ENCODE measurements around the gene FHIT.

DNA sequence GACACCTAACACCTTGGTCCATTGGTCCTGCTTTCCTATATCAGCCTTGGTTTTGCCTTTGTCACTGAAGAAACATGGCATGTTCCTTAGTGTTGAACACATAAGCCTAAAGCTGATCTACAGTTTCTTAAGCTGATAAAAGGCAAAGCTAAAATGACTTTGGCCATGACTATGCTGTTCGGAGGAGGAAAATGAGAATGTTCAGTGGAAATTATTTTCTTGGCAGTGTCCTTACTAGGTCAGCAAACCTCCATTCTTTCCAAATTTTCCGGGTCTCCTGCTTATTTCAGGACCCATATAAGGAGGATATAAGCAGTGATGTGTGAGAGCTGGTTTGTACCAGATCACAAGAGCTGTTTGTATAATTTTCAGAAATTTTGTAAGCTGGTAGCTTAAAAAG is 1368.5 kb downstream of the FHIT start:
- TF ChIP-seq, protein P1, sequence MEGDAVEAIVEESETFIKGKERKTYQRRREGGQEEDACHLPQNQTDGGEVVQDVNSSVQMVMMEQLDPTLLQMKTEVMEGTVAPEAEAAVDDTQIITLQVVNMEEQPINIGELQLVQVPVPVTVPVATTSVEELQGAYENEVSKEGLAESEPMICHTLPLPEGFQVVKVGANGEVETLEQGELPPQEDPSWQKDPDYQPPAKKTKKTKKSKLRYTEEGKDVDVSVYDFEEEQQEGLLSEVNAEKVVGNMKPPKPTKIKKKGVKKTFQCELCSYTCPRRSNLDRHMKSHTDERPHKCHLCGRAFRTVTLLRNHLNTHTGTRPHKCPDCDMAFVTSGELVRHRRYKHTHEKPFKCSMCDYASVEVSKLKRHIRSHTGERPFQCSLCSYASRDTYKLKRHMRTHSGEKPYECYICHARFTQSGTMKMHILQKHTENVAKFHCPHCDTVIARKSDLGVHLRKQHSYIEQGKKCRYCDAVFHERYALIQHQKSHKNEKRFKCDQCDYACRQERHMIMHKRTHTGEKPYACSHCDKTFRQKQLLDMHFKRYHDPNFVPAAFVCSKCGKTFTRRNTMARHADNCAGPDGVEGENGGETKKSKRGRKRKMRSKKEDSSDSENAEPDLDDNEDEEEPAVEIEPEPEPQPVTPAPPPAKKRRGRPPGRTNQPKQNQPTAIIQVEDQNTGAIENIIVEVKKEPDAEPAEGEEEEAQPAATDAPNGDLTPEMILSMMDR (IDR thresholded peaks at IDR 0.05) = no peak
- no peak for TF ChIP-seq POLR2A (IDR thresholded peaks at IDR 0.05)
